Skin of body (tissue), 2 donors: Measurements from ENCODE around the gene MOB1A. TPM values are rescaled to one million over a fixed set of nuclear protein-coding genes. Genes with fewer than 3 reads are reported as not detected.
"Not testable (repeated sequence)": the region's sequence is repeated elsewhere in the genome, so short reads cannot be mapped to it uniquely, and the experiment has no call there.

Experiments
- DNase-seq: peaks from one replicate; lab custom pipeline; 2025; lab: John Stamatoyannopoulos, UW
- total RNA-seq: library from RNA; depleted of rRNA; stranded (reverse); fragments of >200 nt; gene quantifications from one replicate; pipeline ENCODE4 v1.2.3, GENCODE V29; 2014

The MOB1A gene
- 71.2 TPM for total RNA-seq

DNA sequence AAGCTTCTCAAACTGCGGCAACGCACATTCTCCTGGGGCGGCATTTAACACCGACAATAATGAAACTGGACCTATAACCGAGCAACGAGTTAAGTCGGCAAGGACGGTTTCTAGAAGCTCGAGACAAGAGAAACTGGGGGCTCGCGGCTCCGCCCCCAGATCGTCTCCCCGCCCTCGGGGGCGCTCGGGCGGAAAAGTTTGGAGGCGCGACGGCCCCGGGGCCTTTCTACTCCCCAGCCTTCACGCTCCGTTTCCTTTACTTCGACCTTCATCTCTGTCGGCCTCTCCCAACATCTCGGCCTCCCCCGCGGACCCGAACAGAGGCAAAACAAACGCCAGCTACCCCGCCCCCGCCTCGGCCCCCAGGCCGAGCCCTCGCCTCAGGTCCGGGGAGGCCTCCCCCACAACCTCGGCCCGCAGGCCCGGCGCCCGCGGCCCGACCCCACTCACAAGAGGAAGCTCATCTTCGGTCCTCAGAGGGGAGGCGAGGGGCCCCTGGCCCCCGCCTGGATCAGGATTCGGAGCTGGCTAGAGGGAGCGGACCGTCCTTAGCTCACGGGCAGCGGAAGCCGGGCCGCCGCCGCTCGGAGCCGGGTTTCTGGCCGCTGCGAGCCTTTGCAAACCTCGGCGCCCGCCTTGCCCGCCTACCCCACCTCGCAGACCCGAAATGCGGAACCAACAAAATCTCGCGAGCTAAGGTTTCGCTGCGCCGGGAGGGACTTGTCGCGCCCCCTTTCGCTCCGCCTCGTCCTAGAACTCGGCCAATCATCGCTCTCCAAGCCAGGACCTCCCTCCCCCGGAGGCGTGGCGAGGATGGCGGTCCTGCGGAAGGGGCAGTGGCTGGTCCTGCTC lies at the start of gene MOB1A:
Gene MOB1A, minus strand, starts transcription at position 669 of the 852 bp plus-strand sequence. Its CDS starts 205 bp downstream, at position 464.
- DNase-seq, result peak; percentile 98

DNA sequence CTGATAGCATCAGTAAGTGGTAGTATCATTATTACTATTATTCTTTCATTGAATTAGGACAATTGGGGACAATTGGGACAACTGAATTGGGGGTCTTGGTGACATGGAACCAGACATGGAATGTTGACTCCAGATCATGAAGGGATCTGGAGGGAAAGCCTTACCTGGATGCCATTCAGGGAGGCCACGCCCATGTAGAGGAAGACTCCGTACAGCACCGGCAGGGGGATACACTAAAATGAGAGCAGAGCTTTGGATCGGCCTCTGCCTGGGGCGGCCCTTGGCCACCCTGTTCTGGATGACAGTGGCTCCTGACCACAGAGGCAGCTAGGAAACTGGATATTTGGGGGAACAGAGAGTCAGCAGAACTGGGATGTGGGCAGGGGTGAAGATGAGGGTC lies 49.0 kb upstream of the MOB1A start:
- no peak for DNase-seq

- DNase-seq, result no peak
Measured at GRCh38 chr2:74226648-74227213, 48.1 kb upstream of the MOB1A start.

GRCh38 chr2:74225698-74226459 lies 47.2 kb upstream of the MOB1A start:
- DNase-seq, result no peak

- DNase-seq, result no peak
Measured at GRCh38 chr2:74223941-74224770, 45.5 kb upstream of the MOB1A start.

DNA sequence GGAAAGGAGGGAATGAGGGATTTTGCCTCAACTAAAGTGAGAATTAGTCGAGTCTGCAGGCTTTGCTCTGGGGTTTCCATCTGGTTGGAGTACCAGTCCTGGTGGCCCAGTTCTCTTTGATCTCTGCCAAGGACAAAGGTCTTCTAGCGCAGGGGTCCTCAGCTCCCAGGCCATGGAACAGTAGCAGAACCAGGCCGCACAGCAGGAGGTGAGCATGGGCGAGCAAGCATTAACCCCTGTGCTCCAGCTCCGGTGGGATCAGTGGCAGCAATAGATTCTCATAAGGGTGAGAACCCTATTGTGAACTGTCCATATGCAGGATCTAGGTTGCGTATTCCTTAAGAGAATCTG lies 43.6 kb upstream of the MOB1A start:
- no peak for DNase-seq

DNA sequence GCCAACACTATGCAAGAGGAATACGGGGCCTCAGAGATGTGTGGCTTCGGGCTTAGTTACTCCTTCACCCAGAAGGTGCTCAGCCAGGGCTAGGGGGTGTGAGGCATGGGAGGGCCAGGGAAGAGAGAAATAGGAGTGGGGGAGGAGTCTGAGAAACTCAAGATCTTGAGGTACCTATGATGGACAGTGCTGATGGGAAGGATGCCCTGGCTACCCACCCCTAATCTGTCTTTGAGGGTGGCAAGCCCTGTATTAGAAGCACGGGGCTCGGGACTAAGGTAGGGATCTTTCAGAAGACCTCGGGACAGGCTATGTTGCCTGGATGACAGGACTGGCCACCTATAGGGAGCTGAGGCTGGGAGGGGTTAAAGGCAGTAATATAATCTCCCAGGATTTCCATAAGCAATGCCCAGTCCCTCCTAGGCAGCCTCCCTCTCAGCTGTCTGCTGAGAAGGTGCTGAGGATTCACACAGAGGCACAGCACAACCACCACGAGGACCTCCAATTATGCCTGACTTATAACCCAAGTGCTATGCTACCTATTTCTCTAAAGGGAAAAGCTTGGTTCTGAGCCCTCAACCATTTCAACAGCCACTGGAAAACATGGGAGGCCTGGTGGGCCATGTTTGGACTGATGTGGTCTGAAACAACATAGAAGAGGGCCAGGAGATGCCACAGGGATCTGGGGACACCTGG lies 43.1 kb upstream of the MOB1A start:
- no peak for DNase-seq

GRCh38 chr2:74221091-74221490 lies 42.4 kb upstream of the MOB1A start:
- no peak for DNase-seq

DNA sequence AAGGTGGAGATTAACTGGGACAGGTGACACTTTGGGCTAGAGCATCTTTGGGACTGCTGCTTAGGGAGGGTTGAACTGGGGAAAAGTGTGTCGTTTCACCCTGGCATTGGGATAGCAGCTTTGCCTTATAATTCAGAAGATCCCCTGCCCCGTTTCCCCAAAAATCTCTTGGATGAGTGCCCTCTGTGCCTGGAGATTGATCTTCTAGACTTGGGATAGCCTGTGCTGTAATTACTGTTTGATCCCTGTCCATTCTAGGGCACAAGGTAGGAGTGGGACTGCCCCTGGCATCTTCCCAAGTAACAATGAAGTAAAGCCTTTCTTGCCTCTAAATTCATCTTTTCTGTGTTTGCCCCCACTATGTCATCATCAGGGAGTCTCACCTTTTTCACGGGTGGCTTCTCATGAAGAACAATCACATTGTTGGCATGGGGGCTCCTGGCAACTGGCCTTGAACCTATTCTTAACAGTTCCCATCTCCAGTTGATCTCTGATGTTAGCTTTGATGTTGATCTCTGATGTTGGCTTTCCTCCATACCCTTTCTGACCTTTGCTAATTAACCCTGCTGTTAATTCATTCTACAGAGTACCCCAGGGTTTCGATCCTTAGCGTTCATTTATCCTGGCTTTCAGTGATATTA lies 41.3 kb upstream of the MOB1A start:
- DNase-seq, result no peak

- no peak for DNase-seq
Measured at GRCh38 chr2:74216642-74217041, 38.0 kb upstream of the MOB1A start.

GRCh38 chr2:74215771-74216170 lies 37.1 kb upstream of the MOB1A start:
- DNase-seq, result not testable (repeated sequence)

DNA sequence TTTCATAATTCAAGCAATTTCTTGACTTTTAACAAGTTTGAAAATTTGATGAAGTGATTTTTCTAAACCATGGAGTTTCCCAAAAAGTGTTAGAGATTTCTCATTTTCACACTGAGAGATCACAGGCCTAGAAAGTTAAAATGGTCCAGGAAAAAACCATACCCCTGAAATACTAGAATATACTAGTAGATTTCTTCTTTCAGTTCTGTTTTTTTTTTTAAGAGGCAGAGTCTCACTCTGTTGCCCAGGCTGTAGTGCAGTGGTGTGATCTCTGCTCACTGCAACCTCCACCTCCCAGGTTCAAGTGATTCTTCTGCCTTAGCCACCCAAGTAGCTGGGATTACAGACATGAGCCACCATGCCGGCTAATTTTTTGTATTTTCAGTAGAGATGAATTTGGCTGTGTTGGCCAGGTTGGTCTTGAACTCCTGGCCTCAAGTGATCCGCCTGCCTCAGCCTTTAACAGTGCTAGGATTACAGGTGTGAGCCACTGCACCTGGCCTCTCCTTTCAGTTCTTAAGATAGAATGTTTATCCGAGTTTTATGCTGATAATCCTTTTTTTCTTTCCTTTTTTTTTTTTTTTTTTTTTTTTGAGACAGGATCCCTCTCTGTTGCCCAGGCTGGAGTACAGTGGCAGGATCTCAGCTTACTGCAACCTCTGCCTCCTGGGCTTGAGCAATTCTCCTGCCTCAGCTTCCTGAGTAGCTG lies 34.2 kb upstream of the MOB1A start:
- no peak for DNase-seq

- no peak for DNase-seq
Measured at GRCh38 chr2:74206180-74206688, 27.6 kb upstream of the MOB1A start.

GRCh38 chr2:74205596-74205995 lies 26.9 kb upstream of the MOB1A start:
- no peak for DNase-seq

- no peak for DNase-seq
Measured at GRCh38 chr2:74205113-74205512, 26.4 kb upstream of the MOB1A start.

DNA sequence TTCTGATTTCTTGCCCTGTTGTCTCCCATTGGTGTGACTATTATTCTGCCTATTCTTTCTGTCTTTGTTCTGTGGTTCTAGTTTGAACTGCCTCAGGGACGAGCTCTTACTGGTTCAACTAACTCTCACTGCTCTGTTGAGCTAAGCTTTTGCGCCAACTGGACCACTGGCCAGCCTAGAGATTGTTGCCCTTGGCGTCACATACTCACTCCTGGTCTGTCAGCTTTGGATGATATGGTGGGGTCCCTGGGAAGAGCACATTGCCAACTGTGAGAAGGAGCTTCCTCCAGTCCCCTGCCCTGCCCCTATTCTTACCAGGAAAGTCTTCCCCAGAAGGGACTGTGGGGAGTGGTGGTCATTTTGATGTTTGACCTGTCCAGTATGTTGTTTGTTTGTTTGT lies 25.8 kb upstream of the MOB1A start:
- no peak for DNase-seq

GRCh38 chr2:74201596-74201995 lies 22.9 kb upstream of the MOB1A start:
- peak; percentile 60 for DNase-seq

DNA sequence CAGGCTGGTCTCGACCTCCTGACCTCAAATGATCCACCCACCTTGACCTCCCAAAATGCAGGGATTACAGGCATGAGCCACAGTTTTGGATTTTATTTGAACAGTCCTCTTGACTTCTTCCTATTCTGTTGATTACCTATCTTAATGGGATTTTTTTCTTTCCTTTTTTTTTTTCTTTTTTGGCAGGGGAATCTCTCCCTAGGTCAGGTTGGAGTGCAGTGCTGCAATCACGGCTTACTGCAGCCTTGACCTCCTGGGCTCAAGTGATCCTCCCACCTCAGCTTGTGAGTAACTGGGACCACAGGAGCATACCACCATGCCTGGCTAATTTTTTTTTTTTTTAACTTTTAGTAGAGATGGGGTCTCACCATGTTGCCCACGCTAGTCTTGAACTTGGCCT lies 22.5 kb upstream of the MOB1A start:
- no peak for DNase-seq

DNA sequence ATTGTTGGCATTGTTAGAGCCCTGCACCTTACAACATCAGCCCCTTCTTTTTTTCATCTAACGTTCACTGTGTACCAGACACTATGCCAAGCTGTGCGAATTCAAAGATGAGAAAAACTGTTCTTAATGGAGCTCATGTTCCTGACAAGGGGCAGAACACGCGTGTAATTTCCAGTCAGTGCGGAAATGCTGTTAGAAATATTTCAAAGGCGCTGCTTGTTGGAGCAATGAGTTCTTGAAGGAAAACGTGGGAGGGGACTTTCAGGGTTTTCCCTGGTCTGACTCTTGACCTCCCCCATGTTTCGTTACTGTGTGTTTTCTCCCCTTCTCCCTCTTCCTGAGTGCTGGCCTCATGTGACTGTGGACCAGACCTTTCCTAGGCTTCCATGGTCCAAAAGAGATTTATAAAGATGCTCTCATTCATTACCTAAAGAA lies 21.2 kb upstream of the MOB1A start:
- DNase-seq, result no peak
